Transverse colon (tissue), 3 donors: ENCODE data around the gene GALNT2.

Source experiments
- POLR2A ChIP-seq: fragments of 450-650 bp; IDR thresholded peaks from one replicate; pipeline ENCODE4 v1.6.1; 2016; ENCODE audit warnings: antibody characterized with exemption, mild to moderate bottlenecking, moderate library complexity
- TF ChIP-seq, protein P1 (sequence below), 5 experiments: fragments of 200-600 bp in 3 of 5; fragments of 450-650 bp in 2 of 5; sonication (generic) in 3 of 5; IDR thresholded peaks; 1 replicate in 2 of 5; 2 replicates in 3 of 5; pipeline ENCODE4 v1.5.1; 2016 to 2017; ENCODE audit warnings: antibody characterized with exemption in 5 of 5, inconsistent platforms in 3 of 5, mild to moderate bottlenecking in 2 of 5, moderate library complexity in 1 of 5

- TF ChIP-seq, protein P1, sequence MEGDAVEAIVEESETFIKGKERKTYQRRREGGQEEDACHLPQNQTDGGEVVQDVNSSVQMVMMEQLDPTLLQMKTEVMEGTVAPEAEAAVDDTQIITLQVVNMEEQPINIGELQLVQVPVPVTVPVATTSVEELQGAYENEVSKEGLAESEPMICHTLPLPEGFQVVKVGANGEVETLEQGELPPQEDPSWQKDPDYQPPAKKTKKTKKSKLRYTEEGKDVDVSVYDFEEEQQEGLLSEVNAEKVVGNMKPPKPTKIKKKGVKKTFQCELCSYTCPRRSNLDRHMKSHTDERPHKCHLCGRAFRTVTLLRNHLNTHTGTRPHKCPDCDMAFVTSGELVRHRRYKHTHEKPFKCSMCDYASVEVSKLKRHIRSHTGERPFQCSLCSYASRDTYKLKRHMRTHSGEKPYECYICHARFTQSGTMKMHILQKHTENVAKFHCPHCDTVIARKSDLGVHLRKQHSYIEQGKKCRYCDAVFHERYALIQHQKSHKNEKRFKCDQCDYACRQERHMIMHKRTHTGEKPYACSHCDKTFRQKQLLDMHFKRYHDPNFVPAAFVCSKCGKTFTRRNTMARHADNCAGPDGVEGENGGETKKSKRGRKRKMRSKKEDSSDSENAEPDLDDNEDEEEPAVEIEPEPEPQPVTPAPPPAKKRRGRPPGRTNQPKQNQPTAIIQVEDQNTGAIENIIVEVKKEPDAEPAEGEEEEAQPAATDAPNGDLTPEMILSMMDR (IDR thresholded peaks at IDR 0.05): no peak
- no peak for TF ChIP-seq POLR2A
Measured at GRCh38 chr1:230048322-230048721, 18.7 kb upstream of the GALNT2 start.
